ENCODE results near the gene IER5L.

The IER5L gene

GRCh38 chr9:129177791-129178567 is at the start of gene IER5L (continued):
- TF ChIP-seq PRDM2 (tag by site-specific recombination; IDR thresholded peaks at IDR 0.05; ENCODE audit: borderline replicate concordance) (no peak), ZFHX2 (tag by site-specific recombination; conservative IDR thresholded peaks at IDR 0.05) (no peak), ZNF610 (tag by site-specific recombination; IDR thresholded peaks at IDR 0.05; ENCODE audit: borderline replicate concordance) (no peak), ZNF174 (tag by site-specific recombination; IDR thresholded peaks at IDR 0.05) (no peak), ZNF596 (tag by site-specific recombination; IDR thresholded peaks at IDR 0.05) (no peak), KLF1 (tag by site-specific recombination; IDR thresholded peaks at IDR 0.05) (peak; percentile 39; the same call in 1 of the 2 replicates), ZNF341 (tag by site-specific recombination; IDR thresholded peaks at IDR 0.05; ENCODE audit: low read depth) (peak; percentile 48), ZNF140 (tag by site-specific recombination; IDR thresholded peaks at IDR 0.05) (no peak), ZNF513 (tag by site-specific recombination; IDR thresholded peaks at IDR 0.05) (no peak), ZNF175 (tag by site-specific recombination; IDR thresholded peaks at IDR 0.05) (no peak), ZEB2 (tag by site-specific recombination; IDR thresholded peaks at IDR 0.05) (peak; percentile 91), ZNF132 (tag by site-specific recombination; IDR thresholded peaks at IDR 0.05; ENCODE audit: borderline replicate concordance) (no peak), ZNF223 (tag by site-specific recombination; IDR thresholded peaks at IDR 0.05) (no peak), ZNF626 (tag by site-specific recombination; IDR thresholded peaks at IDR 0.05) (no peak), ZNF112 (tag by site-specific recombination; IDR thresholded peaks at IDR 0.05) (no peak), SP2 (tag by site-specific recombination; IDR thresholded peaks at IDR 0.05) (peak; percentile 92), ZBTB1 (tag by site-specific recombination; IDR thresholded peaks at IDR 0.05) (no peak), GLIS1 (tag by site-specific recombination; IDR thresholded peaks at IDR 0.05) (peak; percentile 37; the same call in 1 of the 2 replicates), ZSCAN23 (tag by site-specific recombination; IDR thresholded peaks at IDR 0.05) (no peak), ZNF558 (tag by site-specific recombination; IDR thresholded peaks at IDR 0.05) (no peak), ZNF571 (tag by site-specific recombination; IDR thresholded peaks at IDR 0.05) (no peak), ZNF184 (tag by site-specific recombination; IDR thresholded peaks at IDR 0.05) (no peak), ZNF266 (tag by site-specific recombination; IDR thresholded peaks at IDR 0.05; ENCODE audit: low read depth) (no peak)
- TF ChIP-seq, protein P1, sequence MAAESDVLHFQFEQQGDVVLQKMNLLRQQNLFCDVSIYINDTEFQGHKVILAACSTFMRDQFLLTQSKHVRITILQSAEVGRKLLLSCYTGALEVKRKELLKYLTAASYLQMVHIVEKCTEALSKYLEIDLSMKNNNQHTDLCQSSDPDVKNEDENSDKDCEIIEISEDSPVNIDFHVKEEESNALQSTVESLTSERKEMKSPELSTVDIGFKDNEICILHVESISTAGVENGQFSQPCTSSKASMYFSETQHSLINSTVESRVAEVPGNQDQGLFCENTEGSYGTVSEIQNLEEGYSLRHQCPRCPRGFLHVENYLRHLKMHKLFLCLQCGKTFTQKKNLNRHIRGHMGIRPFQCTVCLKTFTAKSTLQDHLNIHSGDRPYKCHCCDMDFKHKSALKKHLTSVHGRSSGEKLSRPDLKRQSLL (tag by site-specific recombination; IDR thresholded peaks at IDR 0.05): peak; percentile 64; the same call in 1 of the 2 replicates
- TF ChIP-seq, protein P2, sequence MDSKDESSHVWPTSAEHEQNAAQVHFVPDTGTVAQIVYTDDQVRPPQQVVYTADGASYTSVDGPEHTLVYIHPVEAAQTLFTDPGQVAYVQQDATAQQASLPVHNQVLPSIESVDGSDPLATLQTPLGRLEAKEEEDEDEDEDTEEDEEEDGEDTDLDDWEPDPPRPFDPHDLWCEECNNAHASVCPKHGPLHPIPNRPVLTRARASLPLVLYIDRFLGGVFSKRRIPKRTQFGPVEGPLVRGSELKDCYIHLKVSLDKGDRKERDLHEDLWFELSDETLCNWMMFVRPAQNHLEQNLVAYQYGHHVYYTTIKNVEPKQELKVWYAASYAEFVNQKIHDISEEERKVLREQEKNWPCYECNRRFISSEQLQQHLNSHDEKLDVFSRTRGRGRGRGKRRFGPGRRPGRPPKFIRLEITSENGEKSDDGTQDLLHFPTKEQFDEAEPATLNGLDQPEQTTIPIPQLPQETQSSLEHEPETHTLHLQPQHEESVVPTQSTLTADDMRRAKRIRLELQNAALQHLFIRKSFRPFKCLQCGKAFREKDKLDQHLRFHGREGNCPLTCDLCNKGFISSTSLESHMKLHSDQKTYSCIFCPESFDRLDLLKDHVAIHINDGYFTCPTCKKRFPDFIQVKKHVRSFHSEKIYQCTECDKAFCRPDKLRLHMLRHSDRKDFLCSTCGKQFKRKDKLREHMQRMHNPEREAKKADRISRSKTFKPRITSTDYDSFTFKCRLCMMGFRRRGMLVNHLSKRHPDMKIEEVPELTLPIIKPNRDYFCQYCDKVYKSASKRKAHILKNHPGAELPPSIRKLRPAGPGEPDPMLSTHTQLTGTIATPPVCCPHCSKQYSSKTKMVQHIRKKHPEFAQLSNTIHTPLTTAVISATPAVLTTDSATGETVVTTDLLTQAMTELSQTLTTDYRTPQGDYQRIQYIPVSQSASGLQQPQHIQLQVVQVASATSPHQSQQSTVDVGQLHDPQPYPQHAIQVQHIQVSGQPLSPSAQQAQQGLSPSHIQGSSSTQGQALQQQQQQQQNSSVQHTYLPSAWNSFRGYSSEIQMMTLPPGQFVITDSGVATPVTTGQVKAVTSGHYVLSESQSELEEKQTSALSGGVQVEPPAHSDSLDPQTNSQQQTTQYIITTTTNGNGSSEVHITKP (tag by site-specific recombination; IDR thresholded peaks at IDR 0.05): no peak
